ENCODE data around the gene PTPN5. TPM values are rescaled to one million over a fixed set of nuclear protein-coding genes. Genes with fewer than 3 reads are reported as not detected.
A peak's percentile ranks its signal among the peaks of the same experiment; 100 is the strongest.

PTPN5 gene
- total RNA-seq, 1 donor: not detected

- Histone ChIP-seq H2AFZ (ENCODE audit: low read length) (no peak overlapping the region), H3K9me3 (ENCODE audit: low read depth, low read length) (no peaks in the 10 kb centered on the region), H3K27ac (ENCODE audit: low read depth, low read length) (no peak overlapping the region), H3K4me3 (ENCODE audit: insufficient read depth, low read length) (no peak overlapping the region), H3K36me3 (ENCODE audit: insufficient read depth, low read length) (no peaks in the 10 kb centered on the region), H3K4me1 (ENCODE audit: insufficient read depth, low read length) (peaks cover 4% of the 10 kb centered on the region), H3K4me2 (ENCODE audit: insufficient read depth, low read length) (no peak overlapping the region), H3K79me2 (ENCODE audit: insufficient read depth, low read length) (no peaks in the 10 kb centered on the region), H4K20me1 (ENCODE audit: insufficient read depth, low read length) (no peaks in the 10 kb centered on the region), H3K27me3 (ENCODE audit: insufficient read depth, low read length) (peaks cover 7% of the 10 kb centered on the region)
- TF ChIP-seq, protein P1, sequence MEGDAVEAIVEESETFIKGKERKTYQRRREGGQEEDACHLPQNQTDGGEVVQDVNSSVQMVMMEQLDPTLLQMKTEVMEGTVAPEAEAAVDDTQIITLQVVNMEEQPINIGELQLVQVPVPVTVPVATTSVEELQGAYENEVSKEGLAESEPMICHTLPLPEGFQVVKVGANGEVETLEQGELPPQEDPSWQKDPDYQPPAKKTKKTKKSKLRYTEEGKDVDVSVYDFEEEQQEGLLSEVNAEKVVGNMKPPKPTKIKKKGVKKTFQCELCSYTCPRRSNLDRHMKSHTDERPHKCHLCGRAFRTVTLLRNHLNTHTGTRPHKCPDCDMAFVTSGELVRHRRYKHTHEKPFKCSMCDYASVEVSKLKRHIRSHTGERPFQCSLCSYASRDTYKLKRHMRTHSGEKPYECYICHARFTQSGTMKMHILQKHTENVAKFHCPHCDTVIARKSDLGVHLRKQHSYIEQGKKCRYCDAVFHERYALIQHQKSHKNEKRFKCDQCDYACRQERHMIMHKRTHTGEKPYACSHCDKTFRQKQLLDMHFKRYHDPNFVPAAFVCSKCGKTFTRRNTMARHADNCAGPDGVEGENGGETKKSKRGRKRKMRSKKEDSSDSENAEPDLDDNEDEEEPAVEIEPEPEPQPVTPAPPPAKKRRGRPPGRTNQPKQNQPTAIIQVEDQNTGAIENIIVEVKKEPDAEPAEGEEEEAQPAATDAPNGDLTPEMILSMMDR (IDR thresholded peaks at IDR 0.05; ENCODE audit: extremely low read depth, low read depth, low read length): no peak
- peak; percentile 47 for DNase-seq (ENCODE audit: insufficient read length, low spot score, missing footprints)
Measured at GRCh38 chr11:18715476-18715875, 76.1 kb downstream of the PTPN5 start.

GRCh38 chr11:18714443-18714780 is 77.2 kb downstream of the PTPN5 start:
- Histone ChIP-seq H3K27me3 (ENCODE audit: insufficient read depth, low read length) (peaks cover 7% of the 10 kb centered on the region), H3K79me2 (ENCODE audit: insufficient read depth, low read length) (no peaks in the 10 kb centered on the region), H3K4me2 (ENCODE audit: insufficient read depth, low read length) (no peak overlapping the region), H2AFZ (ENCODE audit: low read length) (no peak overlapping the region), H3K4me3 (ENCODE audit: insufficient read depth, low read length) (no peak overlapping the region), H3K4me1 (ENCODE audit: insufficient read depth, low read length) (no peaks in the 10 kb centered on the region), H4K20me1 (ENCODE audit: insufficient read depth, low read length) (no peaks in the 10 kb centered on the region), H3K36me3 (ENCODE audit: insufficient read depth, low read length) (no peaks in the 10 kb centered on the region), H3K27ac (ENCODE audit: low read depth, low read length) (no peak overlapping the region), H3K9me3 (ENCODE audit: low read depth, low read length) (no peaks in the 10 kb centered on the region)
- DNase-seq (ENCODE audit: insufficient read length, low spot score, missing footprints): no peak
- TF ChIP-seq, protein P1 (IDR thresholded peaks at IDR 0.05; ENCODE audit: extremely low read depth, low read depth, low read length): no peak

- no peak overlapping the region for H3K27ac ChIP-seq (ENCODE audit: low read depth, low read length)
Measured at GRCh38 chr11:18713646-18714442, 77.8 kb downstream of the PTPN5 start.

GRCh38 chr11:18710545-18710944 is 81.1 kb downstream of the PTPN5 start:
- Histone ChIP-seq H3K9me3 (ENCODE audit: low read depth, low read length) (no peaks in the 10 kb centered on the region), H3K4me1 (ENCODE audit: insufficient read depth, low read length) (peaks cover 3% of the 10 kb centered on the region), H4K20me1 (ENCODE audit: insufficient read depth, low read length) (no peaks in the 10 kb centered on the region), H3K27me3 (ENCODE audit: insufficient read depth, low read length) (peaks cover 19% of the 10 kb centered on the region), H3K4me2 (ENCODE audit: insufficient read depth, low read length) (no peak overlapping the region), H3K4me3 (ENCODE audit: insufficient read depth, low read length) (no peak overlapping the region), H3K36me3 (ENCODE audit: insufficient read depth, low read length) (no peaks in the 10 kb centered on the region), H2AFZ (ENCODE audit: low read length) (no peak overlapping the region), H3K79me2 (ENCODE audit: insufficient read depth, low read length) (no peaks in the 10 kb centered on the region), H3K27ac (ENCODE audit: low read depth, low read length) (no peak overlapping the region)
- DNase-seq (ENCODE audit: insufficient read length, low spot score, missing footprints): no peak
- TF ChIP-seq, protein P1 (IDR thresholded peaks at IDR 0.05; ENCODE audit: extremely low read depth, low read depth, low read length): no peak

More at GRCh38 chr11:18713646-18714442, 77.8 kb downstream of the PTPN5 start:
- Histone ChIP-seq H3K9me3 (ENCODE audit: low read depth, low read length) (no peaks in the 10 kb centered on the region), H3K4me1 (ENCODE audit: insufficient read depth, low read length) (no peaks in the 10 kb centered on the region), H3K4me3 (ENCODE audit: insufficient read depth, low read length) (no peak overlapping the region), H4K20me1 (ENCODE audit: insufficient read depth, low read length) (no peaks in the 10 kb centered on the region), H3K79me2 (ENCODE audit: insufficient read depth, low read length) (no peaks in the 10 kb centered on the region), H3K4me2 (ENCODE audit: insufficient read depth, low read length) (no peak overlapping the region), H3K36me3 (ENCODE audit: insufficient read depth, low read length) (no peaks in the 10 kb centered on the region), H2AFZ (ENCODE audit: low read length) (no peak overlapping the region), H3K27me3 (ENCODE audit: insufficient read depth, low read length) (peaks cover 7% of the 10 kb centered on the region)
- DNase-seq (ENCODE audit: insufficient read length, low spot score, missing footprints): no peak
- TF ChIP-seq, protein P1 (IDR thresholded peaks at IDR 0.05; ENCODE audit: extremely low read depth, low read depth, low read length): no peak

All from osteoblast (primary cell).